GM12864 (cell line): ENCODE results near the gene SLC22A5.

Source experiments
- DNase-seq: peaks from one replicate; pipeline ENCODE4 v3.0.0-alpha.2; 2011; ENCODE audit warnings: low read depth
- H3K4me3 ChIP-seq: 2 replicates; pipeline ENCODE4 v1.5.1; 2011; ENCODE audit warnings: mild to moderate bottlenecking, low read depth, low read length, control low read depth
- TF ChIP-seq, protein P1 (sequence below): IDR thresholded peaks from 2 replicates; pipeline ENCODE4 v1.5.1; 2011; ENCODE audit warnings: low read depth, mild to moderate bottlenecking, moderate library complexity, low read length, control low read depth, inconsistent platforms; ENCODE audit errors: missing control alignments

Gene SLC22A5

DNA sequence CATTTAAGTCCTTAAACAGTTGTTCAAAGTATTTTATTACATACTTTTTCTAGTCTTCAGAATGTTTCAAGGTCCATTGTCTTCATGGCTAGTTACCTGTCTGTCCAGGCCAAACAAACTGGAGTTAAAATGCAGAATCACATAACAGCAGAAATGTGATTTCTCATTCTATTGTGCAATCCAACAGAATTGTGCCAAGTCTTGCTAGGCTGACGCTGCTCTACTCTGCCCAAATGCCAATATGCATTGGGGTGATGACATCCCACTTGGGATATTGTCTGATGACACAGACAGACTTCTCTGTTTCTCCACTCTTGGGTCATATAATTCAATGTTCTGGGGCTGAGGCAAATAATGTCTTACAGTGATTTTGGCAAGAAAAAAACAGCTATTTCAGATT is 5.2 kb upstream of the SLC22A5 start:
- DNase-seq: no peak
- no peak overlapping the region for H3K4me3 ChIP-seq
- TF ChIP-seq, protein P1, sequence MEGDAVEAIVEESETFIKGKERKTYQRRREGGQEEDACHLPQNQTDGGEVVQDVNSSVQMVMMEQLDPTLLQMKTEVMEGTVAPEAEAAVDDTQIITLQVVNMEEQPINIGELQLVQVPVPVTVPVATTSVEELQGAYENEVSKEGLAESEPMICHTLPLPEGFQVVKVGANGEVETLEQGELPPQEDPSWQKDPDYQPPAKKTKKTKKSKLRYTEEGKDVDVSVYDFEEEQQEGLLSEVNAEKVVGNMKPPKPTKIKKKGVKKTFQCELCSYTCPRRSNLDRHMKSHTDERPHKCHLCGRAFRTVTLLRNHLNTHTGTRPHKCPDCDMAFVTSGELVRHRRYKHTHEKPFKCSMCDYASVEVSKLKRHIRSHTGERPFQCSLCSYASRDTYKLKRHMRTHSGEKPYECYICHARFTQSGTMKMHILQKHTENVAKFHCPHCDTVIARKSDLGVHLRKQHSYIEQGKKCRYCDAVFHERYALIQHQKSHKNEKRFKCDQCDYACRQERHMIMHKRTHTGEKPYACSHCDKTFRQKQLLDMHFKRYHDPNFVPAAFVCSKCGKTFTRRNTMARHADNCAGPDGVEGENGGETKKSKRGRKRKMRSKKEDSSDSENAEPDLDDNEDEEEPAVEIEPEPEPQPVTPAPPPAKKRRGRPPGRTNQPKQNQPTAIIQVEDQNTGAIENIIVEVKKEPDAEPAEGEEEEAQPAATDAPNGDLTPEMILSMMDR: no peak

DNA sequence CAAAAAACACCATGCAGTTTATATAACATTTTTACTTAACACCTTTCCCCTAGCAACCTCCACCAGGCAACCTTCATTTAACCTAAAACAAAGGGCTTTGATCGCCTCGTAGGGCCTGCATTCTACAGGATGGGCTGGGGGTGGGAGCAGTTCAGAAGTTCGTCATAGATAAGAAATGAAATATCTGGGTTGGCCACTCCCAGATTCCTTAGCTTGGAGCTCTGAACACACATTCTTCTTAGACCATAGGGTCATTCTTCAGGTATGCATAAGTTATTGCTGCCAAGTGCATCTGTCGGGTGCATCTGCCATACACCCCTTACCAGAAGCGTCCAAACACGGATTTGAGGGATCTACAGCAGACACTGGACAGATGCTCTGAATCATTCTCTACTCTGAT is 4.3 kb upstream of the SLC22A5 start:
- H3K4me3 ChIP-seq: no peak overlapping the region
- TF ChIP-seq, protein P1: no peak

DNA sequence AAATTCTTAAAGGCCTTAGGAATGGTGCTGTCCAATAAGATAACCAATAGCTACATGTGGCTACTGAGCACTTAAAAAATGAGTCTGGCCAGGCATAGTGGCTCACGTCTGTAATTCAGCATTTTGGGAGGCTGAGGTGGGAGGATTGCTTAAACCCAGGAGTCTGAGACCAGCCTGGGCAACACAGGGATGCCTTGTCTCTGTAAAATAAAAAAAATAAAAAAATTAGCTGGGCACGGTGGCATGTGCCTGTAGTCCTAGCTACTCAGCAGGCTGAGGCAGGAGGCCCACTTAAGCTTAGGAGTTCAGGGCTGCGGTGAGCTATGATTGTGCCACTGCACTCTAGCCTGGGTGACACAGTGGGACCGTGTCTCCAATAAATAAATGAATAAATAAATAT is 1.3 kb upstream of the SLC22A5 start:
- no peak overlapping the region for H3K4me3 ChIP-seq
- TF ChIP-seq, protein P1: no peak
- DNase-seq: no peak

More for the DNA sequence above, 4.3 kb upstream of the SLC22A5 start:
- DNase-seq: no peak

DNA sequence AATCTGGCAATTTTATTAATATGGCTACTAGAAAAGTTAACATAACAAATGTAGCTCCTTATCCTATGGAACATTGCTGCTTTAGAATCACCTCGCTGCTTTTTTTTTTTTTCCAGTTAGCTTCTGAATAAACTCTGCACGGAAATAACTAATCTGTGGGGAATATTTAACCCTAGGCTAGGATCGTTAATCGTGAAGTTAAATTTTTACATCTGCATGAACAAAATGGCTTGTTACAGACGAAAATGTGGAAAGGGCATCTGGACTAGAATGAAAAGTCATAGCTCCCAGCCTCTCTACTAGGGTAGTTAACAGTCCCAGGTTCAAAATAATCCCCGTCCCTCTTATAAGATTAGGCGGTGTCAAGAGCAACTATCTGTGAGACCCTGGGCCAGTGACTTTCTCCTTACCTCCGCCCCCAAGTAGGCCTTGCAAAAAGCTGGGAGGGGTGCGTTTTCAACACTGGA is 470 bp upstream of the SLC22A5 start:
- TF ChIP-seq, protein P1: no peak
- H3K4me3 ChIP-seq: peak overlapping the region; percentile 72
- DNase-seq: no peak

DNA sequence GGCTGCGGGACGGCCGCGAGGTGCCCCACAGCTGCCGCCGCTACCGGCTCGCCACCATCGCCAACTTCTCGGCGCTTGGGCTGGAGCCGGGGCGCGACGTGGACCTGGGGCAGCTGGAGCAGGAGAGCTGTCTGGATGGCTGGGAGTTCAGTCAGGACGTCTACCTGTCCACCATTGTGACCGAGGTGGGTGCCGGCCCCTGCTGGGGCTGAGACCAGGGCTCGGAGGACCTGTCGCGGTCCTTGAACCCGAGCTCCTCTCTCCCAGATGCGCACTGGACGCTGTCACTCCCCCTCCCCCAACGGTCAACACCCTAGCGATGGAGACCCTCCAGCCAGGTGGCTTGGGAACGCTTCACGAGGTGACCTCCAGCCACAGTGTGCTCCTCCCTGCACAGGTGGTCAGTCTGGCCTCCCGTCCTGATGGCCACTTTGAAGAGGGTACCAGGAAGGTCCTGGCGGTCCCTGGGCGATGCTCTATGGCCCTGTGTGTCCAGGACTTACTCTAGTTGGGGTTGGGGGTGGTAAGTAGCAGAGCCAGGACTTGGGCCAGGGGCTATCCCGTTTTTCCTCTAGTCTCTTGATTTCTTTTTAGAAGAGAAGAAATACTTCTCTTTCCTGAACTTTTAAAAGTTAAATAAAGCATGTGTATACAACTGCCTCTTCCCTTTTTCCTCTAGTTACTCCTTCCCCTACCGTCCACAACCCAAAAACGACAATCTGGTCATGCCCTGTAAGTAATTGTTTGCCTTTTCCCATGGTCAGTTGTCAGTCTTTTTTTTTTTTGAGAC is 866 bp downstream of the SLC22A5 start:
- no peak for DNase-seq
- peak overlapping the region; percentile 72 for H3K4me3 ChIP-seq
- TF ChIP-seq, protein P1: no peak

DNA sequence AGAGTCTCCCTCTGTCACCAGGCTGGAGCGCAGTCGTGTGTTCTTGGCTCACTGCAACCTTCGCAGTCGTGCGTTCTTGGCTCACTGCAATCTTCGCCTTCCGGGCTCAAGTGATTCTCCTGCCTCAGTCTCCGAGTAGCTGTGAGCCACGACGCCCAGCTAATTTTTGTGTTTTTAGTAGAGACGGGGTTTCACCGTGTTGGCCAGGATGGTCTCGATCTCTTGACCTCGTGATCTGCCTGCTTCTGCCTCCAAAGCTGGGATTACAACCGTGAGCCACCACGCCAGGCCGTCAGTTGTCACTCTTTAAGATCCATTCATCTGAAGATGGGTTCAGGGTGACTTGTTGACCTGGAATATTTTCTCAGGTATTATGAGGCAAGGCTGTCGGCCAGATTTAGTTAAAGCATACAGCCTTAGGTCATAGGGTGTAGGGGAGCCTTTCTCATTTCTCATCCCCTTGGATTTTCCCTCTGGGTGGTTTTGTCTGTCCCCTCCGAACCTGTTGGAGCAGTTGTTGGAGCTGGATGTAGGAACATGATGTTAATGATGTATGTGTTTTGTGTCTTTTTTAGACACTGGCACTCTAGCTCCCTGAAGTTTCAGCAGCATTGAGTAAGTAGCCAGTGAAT is 1.6 kb downstream of the SLC22A5 start:
- H3K4me3 ChIP-seq: no peak overlapping the region
- no peak for DNase-seq
- TF ChIP-seq, protein P1: no peak

DNA sequence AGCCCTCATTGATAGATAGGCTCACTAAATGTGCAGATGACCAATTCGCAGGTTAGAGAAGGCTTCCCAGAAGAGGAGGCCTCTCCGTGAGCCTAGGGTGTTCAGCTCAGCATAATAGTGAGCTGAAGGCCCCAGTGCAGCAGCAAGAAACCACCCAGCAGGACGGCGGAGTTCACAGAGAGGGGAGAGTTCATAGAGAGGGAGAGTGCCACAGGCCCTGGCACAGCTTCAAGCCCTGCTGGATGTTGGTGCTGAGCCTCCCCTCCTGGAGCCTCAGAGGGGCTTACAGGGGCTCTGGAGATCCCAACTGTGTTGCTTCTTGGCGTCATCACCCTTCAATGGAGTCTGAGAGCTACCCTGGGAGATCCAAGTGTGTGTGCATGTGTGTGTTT is 2.1 kb downstream of the SLC22A5 start:
- DNase-seq: no peak
- no peak overlapping the region for H3K4me3 ChIP-seq
- TF ChIP-seq, protein P1: no peak
